Stimulated activated CD8-positive, alpha-beta memory T cell treated with anti-CD3 and anti-CD28 coated beads, Interleukin-12 subunit alpha, Interleukin-12 subunit beta, amount 100 ng/mL, for 4 hours (primary cell): ENCODE measurements around the gene RNF121.
"Not testable (repeated sequence)": the region's sequence is repeated elsewhere in the genome, so short reads cannot be mapped to it uniquely, and the experiment has no call there.

Experiments used
- DNase-seq: peaks from one replicate; pipeline ENCODE4 v3.0.0-alpha.2; 2020; ENCODE audit warnings: low read depth

Gene RNF121

DNA sequence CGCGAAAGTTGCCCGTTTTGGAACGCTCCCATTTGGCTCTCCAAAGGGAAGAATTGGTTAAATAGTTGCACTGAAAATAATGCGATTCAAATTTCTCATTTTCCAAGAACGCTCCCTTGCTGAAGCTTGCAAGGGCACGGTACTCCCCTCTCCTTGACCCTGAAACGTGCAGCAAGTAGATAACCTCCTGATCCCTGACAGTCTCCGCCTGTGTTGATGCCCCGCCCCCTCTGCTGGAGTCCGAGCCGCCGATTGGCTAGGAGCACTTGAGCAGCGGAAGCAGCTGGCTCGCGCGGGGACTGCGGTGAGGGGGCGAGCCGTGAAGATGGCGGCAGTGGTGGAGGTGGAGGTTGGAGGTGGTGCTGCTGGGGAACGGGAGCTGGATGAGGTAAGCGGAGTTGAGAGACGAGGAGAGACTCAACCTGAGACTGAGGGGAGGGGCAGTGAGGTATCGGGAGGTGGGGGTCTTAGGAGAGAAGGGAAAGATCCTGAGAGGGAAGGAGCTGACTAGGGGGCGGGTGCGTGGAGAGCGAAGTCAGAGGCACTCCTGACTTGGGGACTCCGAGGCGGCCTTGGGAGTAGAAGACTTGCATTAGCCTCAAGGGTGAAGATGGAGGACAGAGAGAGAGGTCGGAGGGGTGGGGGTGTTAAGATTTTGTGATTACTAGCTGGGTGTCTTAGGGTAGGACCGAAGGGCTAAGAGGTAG is at the start of gene RNF121:
TSS of gene RNF121 (plus strand) at position 310 of the 707 bp plus-strand sequence. CDS start at position 326, 16 bp downstream.
- DNase-seq: peak; percentile 94

DNA sequence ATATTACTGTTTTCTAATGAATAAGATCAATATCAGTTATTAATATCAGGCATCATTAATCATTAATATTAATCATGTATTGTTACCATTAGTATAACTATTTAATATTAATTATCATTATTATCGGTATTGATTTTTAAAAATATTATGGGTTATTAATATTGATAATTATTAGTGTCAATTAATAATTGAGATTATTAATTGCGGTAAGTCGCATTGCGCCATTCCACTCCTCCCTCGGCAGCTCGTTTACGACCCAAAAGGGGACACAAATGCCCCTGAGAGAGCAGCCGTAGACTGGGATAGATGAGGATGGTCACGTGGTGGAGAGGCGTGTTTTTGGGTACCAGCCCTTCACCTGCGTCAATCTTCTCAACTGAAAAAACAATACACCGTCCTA is 43.0 kb upstream of the RNF121 start:
- not testable (repeated sequence) for DNase-seq

DNA sequence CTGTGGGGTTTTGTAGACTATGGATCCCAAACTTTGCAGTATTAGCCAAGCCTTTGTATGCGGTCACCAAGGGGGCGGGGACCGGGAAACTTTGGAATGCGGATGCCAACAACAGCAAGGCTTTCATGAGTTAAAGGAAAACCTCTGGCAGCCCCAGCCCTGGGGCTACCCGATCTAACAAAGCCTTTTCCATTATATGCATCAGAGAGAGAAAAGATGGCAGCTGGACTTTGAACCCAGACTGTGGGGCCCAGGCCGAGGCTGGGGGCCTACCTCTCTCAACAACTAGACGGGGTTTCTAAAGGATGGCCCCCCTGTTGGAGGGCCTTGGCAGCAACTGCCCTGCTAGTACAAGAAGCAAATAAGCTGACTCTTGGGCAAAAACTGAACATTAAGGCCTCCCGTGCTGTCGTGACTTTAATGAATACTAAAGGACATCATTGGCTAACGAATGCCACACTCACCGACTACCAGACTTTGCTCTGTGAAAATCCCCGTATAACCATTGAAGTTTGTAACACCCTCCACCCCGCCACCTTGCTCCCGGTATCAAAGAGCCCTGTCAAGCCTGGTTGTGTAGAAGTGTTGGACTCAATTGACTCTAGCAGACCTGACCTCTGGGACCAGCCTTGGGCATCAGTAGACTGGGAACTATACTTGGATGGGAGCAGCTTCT is 40.4 kb upstream of the RNF121 start:
- not testable (repeated sequence) for DNase-seq

DNA sequence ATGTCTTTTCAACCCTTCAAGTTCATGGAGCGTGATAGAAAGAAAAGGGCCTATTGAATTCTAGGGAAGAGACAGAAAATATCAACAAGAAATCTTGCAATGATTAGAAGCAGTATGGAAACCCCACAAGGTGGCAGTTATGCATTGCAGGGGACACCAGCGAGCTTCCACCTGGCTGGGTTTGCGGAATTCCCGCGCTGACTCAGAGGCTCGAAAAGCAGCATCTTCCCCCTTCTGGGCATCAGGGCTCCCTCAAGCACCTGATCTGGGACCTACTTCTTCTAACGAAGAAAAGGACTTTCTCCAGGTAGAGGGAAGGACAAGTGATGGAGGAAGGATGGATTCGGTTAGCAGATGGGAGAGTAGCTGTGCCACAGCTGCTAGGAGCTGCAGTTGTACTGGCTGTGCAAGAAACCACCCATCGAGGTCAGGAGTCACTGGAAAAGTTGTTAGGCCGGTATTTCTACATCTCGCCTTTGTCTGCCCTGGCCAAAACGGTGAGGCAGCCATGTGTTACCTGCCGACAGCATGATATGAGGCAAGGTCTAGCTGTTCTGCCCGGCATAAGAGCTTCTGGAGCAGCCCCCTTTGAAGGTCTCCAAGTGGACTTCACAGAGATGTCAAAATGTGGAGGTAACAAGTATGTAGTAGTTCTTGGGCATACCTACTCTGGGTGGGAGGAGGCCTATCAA is 39.5 kb upstream of the RNF121 start:
- not testable (repeated sequence) for DNase-seq

DNA sequence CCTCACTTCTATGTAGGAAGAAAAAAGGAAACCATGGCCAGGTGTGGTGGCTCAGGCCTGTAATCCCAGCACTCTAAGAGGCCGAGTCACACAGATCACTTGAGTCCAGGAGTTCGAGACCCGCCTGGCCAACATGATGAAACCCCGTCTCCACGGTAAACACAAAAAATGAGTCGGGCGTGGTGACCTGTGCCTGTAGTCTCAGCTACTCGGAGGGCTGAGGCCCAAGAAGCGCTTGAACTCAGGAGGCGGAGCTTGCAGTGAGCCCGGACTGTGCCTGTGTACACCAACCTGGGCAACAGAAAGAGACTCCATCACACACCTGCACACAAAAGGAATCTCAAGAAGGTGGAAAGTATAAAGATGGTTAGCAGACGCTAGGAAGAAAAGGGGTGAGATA is 32.9 kb upstream of the RNF121 start:
- no peak for DNase-seq

DNA sequence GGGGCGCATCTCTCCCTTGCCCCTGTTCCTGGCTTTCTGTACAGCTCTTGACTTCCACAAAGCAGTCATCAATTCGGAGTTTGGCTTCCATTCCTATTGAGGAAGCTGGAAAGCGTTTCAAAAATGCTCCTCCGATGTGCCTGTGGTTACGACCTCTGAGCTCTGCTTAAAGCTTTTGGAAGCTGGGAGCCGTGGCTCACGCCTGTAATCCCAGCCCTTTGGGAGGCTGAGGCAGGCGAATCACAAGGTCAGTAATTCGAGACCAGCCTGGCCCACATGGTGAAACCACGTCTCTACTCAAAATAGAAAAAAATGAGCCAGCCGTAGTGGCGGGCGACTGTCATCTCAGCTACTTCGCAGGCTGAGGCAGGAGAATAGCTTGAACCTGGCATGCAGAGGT is 27.7 kb upstream of the RNF121 start:
- DNase-seq: not testable (repeated sequence)

DNA sequence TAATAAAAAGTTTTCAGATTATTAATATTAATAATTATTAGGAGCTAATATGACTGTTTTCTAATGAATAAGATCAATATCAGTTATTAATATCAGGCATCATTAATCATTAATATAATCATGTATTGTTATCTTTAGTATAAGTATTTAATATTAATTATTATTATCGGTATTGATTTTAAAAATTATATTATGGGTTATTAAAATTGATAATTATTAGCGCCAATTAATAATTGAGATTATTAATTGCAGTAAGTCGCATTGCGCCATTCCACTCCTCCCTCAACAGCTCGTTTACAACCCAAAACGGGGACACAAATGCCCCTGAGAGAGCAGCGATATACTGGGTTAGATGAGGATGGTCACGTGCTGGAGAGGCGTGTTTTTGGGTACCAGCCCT is 20.6 kb upstream of the RNF121 start:
- no peak for DNase-seq

DNA sequence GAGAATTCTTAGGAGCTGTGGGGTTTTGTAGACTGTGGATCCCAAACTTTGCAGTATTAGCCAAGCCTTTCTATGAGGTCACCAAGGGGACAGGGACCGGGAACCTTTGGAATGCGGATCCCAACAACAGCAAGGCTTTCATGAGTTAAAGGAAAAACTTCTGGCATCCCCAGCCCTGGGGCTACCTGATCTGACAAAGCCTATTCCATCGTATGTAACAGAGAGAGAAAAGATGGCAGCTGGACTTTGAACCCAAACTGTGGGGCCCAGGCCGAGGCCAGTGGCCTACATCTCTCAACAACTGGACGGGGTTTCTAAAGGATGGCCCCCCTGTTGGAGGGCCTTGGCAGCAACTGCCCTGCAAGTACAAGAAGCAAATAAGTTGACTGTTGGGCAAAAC is 18.1 kb upstream of the RNF121 start:
- not testable (repeated sequence) for DNase-seq

DNA sequence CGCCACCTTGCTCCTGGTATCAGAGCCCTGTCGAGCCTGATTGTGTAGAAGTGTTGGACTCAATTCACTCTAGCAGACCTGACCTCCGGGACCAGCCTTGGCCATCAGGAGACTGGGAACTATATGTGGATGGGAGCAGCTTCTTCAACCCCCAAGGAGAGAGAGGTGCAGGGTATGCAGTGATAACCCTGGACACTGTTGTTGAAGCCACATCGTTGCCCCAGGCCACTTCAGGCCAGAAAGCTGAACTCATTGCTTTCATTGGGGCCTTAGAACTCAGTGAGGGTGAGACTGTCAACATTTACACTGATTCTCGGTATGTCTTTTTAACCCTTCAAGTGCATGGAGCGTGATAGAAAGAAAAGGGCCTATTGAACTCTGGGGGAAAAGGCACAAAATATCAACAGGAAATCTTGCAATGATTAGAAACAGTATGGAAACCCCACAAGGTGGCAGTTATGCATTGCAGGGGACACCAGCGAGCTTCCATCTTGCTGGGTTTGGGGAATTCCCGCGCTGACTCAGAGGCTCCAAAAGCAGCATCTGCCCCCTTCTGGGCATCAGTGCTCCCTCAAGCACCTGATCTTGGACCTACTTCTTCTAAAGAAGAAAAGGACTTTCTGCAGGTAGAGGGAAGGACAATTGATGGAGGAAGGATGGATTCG is 17.4 kb upstream of the RNF121 start:
- not testable (repeated sequence) for DNase-seq

DNA sequence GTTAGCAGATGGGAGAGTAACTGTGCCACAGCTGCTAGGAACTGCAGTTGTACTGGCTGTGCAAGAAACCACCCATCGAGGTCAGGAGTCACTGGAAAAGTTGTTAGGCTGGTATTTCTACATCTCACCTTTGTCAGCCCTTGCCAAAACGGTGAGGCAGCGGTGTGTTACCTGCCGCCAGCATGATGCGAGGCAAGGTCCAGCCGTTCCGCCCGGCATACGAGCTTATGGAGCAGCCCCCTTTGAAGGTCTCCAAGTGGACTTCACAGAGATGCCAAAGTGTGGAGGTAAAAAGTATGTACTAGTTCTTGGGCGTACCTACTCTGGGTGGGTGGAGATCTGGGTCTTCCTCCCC is 16.9 kb upstream of the RNF121 start:
- not testable (repeated sequence) for DNase-seq

DNA sequence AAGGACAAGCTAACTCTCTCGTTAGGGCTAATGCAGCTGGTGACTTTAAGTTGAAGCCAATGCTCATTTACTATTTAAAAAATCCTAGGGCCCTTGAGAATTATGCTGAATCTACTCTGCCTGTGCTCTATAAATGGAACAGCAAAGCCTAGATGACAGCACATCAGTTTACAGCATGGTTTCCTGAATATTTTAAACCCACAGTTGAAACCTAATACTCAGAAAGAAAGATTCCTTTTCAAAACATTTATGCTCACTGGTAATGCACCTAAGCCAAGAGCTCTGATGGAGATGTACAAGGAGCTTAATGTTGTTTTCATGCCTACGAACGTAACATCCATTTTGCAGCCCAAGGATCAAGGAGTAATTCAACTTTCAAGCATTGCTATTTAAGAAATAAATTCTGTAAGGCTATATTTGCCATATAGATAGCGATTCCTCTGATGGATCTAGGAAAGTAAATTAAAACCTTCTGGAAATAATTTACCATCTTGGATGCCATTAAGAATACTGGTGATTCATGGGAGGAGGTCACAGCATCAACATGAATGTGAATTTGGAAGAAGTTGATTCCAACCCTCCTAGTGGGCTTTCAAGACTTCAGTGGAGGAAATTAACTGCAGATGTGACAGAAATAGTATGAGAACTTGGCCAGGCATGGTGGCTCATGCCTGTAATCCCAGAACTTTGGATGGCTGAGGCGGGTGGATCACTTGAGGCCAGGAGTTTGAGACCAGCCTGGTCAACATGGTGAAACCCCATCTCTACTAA is 14.9 kb upstream of the RNF121 start:
- DNase-seq: no peak

DNA sequence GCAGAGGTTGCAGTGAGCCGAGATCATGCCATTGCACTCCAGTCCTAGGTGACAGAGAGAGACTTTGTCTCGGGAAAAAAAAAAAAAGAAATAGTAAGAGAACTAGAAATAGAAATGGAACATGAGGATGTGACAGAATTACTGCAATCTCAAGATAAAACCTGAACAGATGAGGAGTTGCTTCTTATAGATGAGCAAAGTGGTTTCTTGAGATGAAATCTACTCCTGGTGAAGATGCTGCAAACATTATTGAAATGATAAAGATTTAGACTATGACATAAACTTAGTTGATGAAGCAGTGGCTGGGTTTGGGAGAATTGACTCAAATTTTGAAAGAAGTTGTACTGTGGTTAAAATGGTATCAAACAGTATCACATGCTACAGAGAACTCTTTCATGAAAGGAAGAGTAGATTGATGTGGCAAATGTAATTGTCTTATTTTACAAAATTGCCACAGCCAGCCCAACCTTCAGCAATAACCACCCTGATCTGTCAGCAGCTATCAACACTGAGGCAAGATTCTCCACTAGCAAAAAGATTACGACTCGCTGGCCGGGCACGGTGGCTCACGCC is 14.1 kb upstream of the RNF121 start:
- no peak for DNase-seq

DNA sequence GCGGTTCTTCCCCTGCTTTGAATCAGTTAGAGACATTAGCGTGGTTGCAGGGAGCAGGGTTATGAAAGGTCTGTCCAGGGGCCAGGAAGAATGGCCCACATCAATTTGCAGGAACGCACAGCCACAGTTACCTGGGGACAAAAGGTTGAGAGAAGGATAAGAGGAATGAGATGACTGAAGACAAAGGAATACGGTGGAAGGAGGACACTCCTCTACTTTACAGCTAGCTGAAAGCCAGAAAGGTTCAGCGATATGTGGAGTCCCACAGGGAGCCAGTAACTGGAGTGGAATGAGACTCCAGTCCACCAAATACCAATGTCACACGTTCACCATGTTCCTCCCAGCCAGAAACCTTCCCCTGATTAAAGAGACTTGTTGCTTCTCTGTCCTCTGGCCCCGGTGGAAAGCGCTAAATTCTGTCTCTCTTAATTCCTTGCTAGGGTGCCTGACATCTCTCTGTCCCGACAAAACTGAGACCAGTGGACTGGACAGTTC is 11.2 kb upstream of the RNF121 start:
- no peak for DNase-seq

DNA sequence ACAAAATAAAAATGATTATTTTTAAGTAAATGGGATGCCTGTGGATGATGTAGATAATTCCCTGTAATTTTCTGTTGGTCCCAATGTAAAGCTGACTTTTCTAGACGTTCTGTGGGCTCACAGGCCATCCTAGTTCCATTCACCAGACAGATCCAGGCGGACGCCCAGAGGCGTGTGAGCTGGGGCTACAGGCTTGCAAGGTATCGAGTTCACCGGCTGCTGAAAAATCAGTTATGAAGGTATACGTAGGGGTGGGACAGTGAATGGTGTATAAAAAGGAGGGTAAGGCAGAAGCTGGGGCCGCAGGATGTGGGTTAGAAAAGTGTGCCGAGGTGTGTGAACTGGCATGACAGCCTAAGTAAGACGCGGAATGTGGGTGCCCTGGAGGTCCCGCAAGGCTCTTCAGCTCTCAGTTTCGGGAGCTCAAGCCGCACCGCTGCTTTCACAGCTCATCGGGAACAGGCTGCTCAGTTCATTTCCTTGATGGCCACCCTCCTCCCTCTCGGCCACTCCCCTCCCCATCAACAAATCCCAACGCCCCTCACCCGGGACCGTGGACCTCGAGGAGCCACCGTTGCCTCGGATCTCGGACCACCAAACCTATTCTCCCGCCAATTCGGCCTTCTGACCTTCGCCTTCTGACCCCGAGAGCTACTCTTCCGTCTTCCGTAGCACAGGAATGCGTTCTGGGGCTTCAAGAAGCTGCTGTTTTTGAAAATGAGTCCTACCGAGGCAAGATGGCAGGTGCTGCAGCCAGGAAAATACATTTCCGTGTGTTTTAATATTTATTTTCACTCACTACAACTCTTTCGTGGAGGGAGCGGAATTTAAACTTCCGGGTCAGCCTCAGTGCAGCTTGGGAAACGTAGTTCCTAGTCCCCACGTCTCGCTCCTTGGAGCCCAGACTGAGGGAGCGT is 768 bp upstream of the RNF121 start, which contains the start of gene XNDC1N:
TSS of gene XNDC1N (minus strand) at position 775 of the 917 bp plus-strand sequence. CDS start 5,241 bp downstream, outside the sequence.
- no peak for DNase-seq

DNA sequence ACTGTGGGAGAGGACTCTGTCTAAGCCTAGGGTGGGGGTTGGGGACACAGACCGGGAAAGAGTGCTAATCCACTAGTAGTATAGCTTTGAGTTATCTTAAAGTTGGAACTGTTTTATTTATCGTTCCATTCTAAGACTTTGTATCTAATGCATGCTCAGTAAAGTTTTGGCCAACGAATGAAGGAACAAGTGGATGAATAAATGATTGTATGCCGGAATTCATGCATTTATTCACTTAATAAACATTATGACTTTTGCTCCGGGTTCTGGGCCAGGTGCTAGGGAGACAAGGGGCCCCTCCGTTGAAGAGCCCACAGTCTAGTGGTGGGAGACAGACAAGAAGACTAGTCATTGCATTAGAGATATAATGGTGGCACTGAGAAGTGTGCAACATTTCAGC is 645 bp downstream of the RNF121 start:
- DNase-seq: no peak

DNA sequence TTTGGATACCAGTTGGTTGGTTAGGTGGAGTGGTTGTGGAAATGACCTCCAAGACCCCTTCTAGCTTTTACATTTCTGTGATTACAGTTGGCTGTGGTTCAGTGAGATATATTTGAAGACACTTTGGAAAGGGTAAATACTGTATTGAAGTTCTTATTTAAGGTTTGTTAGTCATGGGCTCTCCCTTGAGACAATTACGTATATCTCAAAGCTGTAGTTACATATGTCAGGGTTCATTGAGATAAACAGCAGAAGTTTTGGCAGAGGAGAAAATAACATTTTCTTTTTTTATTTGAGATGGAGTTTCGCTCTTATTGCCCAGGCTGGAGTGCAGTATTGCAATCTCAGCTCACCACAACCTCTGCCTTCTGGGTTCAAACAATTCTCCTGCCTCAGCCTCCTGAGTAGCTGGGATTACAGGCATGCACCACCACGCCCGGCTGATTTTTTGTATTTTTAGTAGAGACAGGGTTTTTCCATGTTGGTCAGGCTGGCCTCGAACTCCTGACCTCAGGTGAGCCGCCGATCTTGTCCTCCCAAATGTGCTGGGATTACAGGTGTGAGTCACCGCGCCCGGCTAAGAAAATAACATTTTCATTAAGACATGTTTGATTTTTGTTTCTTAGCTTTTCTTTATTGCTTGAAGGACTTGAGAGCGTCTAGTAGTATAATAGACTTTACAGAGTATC is 1.9 kb downstream of the RNF121 start:
- DNase-seq: no peak

DNA sequence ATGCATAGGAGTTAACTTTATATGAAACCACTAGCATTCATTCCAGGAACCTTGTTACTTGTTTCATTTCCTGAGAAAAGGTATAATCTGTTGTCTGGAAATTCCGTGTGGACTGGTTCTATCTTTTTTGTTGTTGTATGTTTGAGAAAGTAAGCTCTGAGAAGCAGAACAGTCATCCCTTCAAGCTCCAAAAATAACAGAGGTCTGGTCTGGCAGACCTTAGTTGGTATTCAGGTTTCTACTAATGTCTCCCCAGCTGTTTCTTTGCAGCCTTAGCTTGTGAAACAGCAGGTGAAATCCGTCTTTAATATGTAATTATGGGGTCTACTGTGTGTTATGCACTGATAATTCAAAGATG is 2.4 kb downstream of the RNF121 start:
- DNase-seq: no peak

DNA sequence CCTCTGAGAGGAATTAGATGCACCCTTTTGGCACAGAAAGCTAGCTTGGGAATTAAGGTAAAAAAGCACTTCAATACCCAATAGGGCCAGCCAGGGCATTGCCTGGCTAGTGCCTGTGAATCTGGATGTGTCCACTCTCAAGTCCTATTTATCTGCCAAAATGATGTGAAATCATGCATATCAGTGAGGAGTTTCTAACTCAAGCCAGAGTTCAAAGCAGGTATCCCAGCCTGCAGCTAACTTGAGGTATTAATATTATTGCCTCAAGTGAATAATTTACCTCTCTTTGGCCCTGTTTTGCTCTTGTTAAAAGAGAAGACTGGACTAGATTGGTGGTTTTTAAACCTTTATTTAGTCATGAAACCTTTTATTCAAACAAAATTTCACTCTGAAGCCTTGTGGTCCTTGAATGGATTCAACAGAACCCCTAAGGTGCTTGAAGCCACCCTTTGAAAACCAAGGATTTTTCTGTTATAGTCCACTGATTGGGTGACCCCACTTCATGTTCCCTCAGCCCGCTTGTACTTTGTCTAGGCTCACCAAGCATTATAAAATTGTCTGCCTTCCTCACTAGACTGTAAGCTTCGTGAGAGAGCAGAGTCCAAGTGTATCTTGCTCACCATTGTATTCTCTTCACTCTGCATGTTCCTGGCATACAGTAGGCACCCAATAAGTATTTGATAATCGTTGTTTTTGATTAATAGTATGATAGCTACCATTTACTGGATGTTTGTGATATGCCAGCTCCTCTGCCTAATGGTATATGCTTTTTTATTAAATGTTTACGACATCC is 4.5 kb downstream of the RNF121 start:
- no peak for DNase-seq

DNA sequence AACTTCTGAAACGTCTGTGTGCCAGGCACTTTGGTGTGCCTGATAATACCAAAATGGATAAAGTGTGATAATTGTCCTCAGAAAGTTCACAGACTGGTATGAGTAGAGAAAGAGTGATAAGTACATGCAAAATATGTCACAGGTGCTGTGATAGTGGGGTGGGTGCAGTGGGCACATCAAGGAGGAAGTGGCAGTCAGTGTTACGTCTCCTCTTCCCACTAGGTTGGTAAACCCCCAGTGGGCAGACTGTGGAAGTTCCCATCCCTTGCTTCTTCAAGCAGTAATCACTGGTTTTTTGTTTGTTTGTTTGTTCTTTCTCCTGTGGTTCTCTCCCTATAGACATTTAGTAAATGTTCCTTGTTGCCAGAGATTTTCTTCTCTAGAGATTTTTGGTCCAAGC is 5.4 kb downstream of the RNF121 start:
- no peak for DNase-seq
